Effector memory CD8-positive, alpha-beta T cell (primary cell): ENCODE data around the gene SSH2.

Experiments
- ATAC-seq: fragments of 150-1000 bp; cut with Tn5 transposase; replicated peaks from 2 replicates; pipeline ENCODE4 v1.10.0; 2021; ENCODE audit warnings: mild to moderate bottlenecking, moderate library complexity
- DNase-seq, 3 experiments: peaks; one replicate each; pipeline ENCODE4 v3.0.0; 2021
- H3K27ac Mint-ChIP-seq, 2 donors: one replicate each; pipeline ENCODE4 v1.8.0; 2022; ENCODE audit warnings: mild to moderate bottlenecking in 2 of 2, mixed read lengths in 2 of 2, moderate library complexity in 2 of 2
- H3K27me3 Mint-ChIP-seq, 2 donors: one replicate each; pipeline ENCODE4 v1.8.0; 2022; ENCODE audit warnings: mixed read lengths in 2 of 2
- H3K36me3 Mint-ChIP-seq: one replicate; pipeline ENCODE4 v1.8.0; 2022; ENCODE audit warnings: mild to moderate bottlenecking, moderate library complexity, mixed read lengths; ENCODE audit not compliant: insufficient read depth
- H3K4me1 Mint-ChIP-seq, 2 donors: one replicate each; pipeline ENCODE4 v1.8.0; 2022; ENCODE audit warnings: low read depth in 2 of 2, mixed read lengths in 2 of 2
- H3K4me3 Mint-ChIP-seq, 2 donors: one replicate each; pipeline ENCODE4 v1.8.0; 2022; ENCODE audit warnings: mild to moderate bottlenecking in 2 of 2, mixed read lengths in 2 of 2, moderate library complexity in 2 of 2
- H3K9me3 Mint-ChIP-seq, 2 donors: one replicate each; pipeline ENCODE4 v1.8.0; 2022; ENCODE audit warnings: mixed read lengths in 2 of 2

Gene SSH2

GRCh38 chr17:29623283-29623647 lies 306.8 kb downstream of the SSH2 start:
- peaks cover 10% of the 10 kb centered on the region for H3K36me3 Mint-ChIP-seq
- DNase-seq (no peak), ATAC-seq (no peak)
- H3K27me3 Mint-ChIP-seq = no peaks in the 10 kb centered on the region
- peak overlapping the region; percentile 75 to 77 for H3K4me3 Mint-ChIP-seq
- H3K27ac Mint-ChIP-seq = peak overlapping the region; percentile 38 to 62
- no peaks in the 10 kb centered on the region for H3K9me3 Mint-ChIP-seq
- peaks cover 18 to 20% of the 10 kb centered on the region in 2 donors for H3K4me1 Mint-ChIP-seq

GRCh38 chr17:29622337-29623282 lies 307.4 kb downstream of the SSH2 start, which contains the start of gene CORO6:
Gene CORO6 (minus strand): TSS chr17:29622912. CDS start chr17:29621421, 1,491 bp downstream.
- ATAC-seq = peak; percentile 51
- Mint-ChIP-seq H3K27me3 (no peaks in the 10 kb centered on the region), H3K9me3 (no peaks in the 10 kb centered on the region), H3K4me1 (peaks cover 20 to 23% of the 10 kb centered on the region in 2 donors), H3K36me3 (peaks cover 10% of the 10 kb centered on the region), H3K27ac (peak within 1 kb of the TSS; percentile 38 to 62), H3K4me3 (peak within 1 kb of the TSS; percentile 75 to 77)
- DNase-seq = peak; percentile 46 to 55 (median 50)

GRCh38 chr17:29621751-29622194 lies 308.3 kb downstream of the SSH2 start:
- Mint-ChIP-seq H3K4me3 (peak overlapping the region; percentile 75 to 77), H3K9me3 (no peaks in the 10 kb centered on the region), H3K4me1 (peaks cover 26 to 29% of the 10 kb centered on the region in 2 donors), H3K36me3 (peaks cover 8% of the 10 kb centered on the region), H3K27me3 (no peaks in the 10 kb centered on the region), H3K27ac (peak overlapping the region in 1 of 2 donors; percentile 29)
- DNase-seq (no peak), ATAC-seq (no peak)

GRCh38 chr17:29620779-29621500 lies 309.1 kb downstream of the SSH2 start:
- no peak overlapping the region for H3K27ac Mint-ChIP-seq
- no peak for DNase-seq
- H3K9me3 Mint-ChIP-seq = no peaks in the 10 kb centered on the region
- peaks cover 4% of the 10 kb centered on the region for H3K36me3 Mint-ChIP-seq
- H3K4me3 Mint-ChIP-seq = peak overlapping the region in 1 of 2 donors; percentile 5
- H3K27me3 Mint-ChIP-seq = no peaks in the 10 kb centered on the region
- peaks cover 32 to 36% of the 10 kb centered on the region in 2 donors for H3K4me1 Mint-ChIP-seq
- ATAC-seq = no peak

DNA sequence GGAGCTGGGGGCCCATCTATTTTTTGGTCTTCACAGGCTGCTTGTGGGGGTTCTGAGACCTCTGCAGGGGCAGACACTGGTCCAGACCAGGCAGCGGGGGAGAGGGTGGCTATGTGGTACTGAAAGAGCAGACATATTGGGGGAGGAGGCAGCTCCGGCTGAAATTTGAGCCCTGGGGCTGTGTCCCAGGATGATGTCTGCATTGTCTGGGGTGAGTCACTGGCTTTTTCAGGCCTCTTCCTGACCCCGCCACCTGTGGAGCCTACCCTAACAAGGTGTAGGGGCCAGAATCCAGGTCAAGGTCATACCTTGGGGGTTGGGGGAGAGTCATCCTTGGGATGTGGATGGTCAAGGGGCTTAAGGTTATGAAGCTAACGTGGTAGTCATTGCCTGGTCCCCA lies 309.8 kb downstream of the SSH2 start:
- no peak for DNase-seq
- Mint-ChIP-seq H3K9me3 (no peaks in the 10 kb centered on the region), H3K4me1 (peaks cover 34 to 40% of the 10 kb centered on the region in 2 donors), H3K27ac (no peak overlapping the region), H3K4me3 (no peak overlapping the region), H3K36me3 (peaks cover 4% of the 10 kb centered on the region), H3K27me3 (no peaks in the 10 kb centered on the region)
- ATAC-seq = no peak

GRCh38 chr17:29619251-29619650 lies 310.8 kb downstream of the SSH2 start:
- H3K36me3 Mint-ChIP-seq = peaks cover 6% of the 10 kb centered on the region
- H3K4me3 Mint-ChIP-seq = no peak overlapping the region
- peaks cover 45% of the 10 kb centered on the region in 2 donors for H3K4me1 Mint-ChIP-seq
- no peaks in the 10 kb centered on the region for H3K9me3 Mint-ChIP-seq
- H3K27ac Mint-ChIP-seq = no peak overlapping the region
- H3K27me3 Mint-ChIP-seq = no peaks in the 10 kb centered on the region
- ATAC-seq = no peak
- DNase-seq = no peak

DNA sequence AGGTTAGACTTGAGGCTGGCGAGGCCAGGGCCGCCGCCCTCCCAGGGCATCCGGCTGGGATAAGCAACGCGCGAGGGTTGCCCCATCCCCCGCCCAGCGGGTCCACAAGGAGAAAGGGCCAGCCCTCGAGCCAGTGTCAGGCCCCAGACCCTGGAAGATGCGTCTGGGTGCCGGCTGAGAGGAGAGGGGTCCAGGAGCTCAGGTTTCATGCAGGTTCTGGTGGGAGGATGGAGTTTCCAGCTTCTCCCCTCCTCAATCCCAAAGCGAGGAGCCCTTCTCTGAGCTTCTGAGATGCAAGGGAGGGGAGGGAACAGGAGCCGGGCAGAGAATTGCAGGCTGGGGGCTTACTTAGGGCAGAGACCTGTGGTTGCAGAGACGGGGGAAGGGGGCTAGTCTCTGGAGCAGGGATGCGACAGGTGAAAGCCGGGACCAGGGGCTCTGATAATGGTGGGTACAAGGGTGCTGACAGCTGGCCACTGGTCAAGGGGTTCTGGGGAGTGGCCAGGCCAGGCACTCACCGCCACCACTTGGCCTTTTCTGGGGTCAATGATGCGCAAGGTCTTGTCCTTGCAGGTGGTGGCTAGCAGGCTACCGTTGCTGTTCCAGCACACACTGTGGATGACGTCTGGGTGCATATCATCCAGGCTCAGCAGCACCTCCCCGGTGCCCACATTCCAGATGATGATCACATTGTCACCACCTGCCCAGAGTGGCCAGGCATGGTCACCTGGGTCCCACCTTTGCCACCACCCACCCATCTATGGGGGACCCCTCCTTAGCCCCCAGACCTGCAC lies 311.6 kb downstream of the SSH2 start:
- no peak for ATAC-seq
- no peak for DNase-seq
- Mint-ChIP-seq H3K27ac (peak overlapping the region; percentile 60 to 88), H3K4me1 (peaks cover 46 to 51% of the 10 kb centered on the region in 2 donors), H3K36me3 (peaks cover 6% of the 10 kb centered on the region), H3K27me3 (no peaks in the 10 kb centered on the region), H3K9me3 (no peaks in the 10 kb centered on the region), H3K4me3 (peak overlapping the region; percentile 89 to 92)

DNA sequence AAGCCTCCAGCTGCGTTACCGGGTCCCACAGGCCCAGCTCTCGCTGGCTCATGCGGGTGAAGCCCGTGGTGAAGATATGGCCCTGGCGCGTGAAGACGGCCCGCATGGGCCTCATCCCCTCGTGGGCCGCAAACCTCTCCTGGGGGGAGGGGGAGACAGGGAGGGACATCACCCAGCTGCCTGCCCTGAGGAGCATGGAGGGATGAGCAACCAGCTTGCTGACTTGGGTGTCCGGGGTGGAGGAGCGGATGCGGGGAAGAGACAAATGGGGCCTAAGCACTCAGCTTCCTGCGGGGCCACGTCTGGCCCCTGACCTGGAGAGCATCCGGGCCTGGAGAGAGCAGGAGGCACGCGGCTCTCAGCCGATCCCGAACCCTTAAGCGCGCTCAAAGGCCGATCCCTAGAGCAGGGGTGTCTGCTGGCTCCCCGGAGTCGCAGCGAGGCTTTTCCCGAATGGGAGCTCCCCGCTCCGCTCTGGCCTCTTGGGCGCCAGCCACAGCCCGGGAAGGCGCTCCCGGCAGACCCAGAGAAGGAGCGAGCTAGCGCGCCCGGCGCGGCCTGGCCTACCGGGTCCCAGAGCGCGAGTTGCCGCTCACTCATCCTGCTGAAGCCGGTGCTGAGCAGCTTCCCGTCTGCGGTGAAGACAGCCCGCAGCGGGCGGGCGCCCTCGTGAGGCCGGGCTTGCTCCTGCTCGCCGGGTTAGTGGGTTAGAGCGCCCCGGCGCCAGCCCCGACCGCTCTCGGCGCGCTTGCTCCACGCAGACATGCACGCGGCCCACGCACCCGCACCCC lies 312.4 kb downstream of the SSH2 start:
- Mint-ChIP-seq H3K27ac (peak overlapping the region; percentile 76 to 88), H3K27me3 (no peaks in the 10 kb centered on the region), H3K4me1 (peaks cover 40 to 45% of the 10 kb centered on the region in 2 donors), H3K9me3 (no peaks in the 10 kb centered on the region), H3K4me3 (peak overlapping the region; percentile 89 to 92), H3K36me3 (peaks cover 2% of the 10 kb centered on the region)
- DNase-seq (peak; percentile 88 to 90 (median 89)), ATAC-seq (peak; percentile 54)

GRCh38 chr17:29617125-29617480 lies 312.9 kb downstream of the SSH2 start:
- peaks cover 38 to 42% of the 10 kb centered on the region in 2 donors for H3K4me1 Mint-ChIP-seq
- peak overlapping the region; percentile 89 to 92 for H3K4me3 Mint-ChIP-seq

GRCh38 chr17:29616300-29617048 lies 313.6 kb downstream of the SSH2 start:
- H3K4me3 Mint-ChIP-seq = peak overlapping the region; percentile 89 to 92
- no peaks in the 10 kb centered on the region for H3K27me3 Mint-ChIP-seq
- ATAC-seq = no peak

More at GRCh38 chr17:29617125-29617480, 312.9 kb downstream of the SSH2 start:
- Mint-ChIP-seq H3K36me3 (peaks cover 2% of the 10 kb centered on the region), H3K27ac (peak overlapping the region; percentile 76 to 88), H3K9me3 (no peaks in the 10 kb centered on the region), H3K27me3 (no peaks in the 10 kb centered on the region)
- DNase-seq (peak; percentile 88 to 91 (median 88)), ATAC-seq (peak; percentile 60)

DNA sequence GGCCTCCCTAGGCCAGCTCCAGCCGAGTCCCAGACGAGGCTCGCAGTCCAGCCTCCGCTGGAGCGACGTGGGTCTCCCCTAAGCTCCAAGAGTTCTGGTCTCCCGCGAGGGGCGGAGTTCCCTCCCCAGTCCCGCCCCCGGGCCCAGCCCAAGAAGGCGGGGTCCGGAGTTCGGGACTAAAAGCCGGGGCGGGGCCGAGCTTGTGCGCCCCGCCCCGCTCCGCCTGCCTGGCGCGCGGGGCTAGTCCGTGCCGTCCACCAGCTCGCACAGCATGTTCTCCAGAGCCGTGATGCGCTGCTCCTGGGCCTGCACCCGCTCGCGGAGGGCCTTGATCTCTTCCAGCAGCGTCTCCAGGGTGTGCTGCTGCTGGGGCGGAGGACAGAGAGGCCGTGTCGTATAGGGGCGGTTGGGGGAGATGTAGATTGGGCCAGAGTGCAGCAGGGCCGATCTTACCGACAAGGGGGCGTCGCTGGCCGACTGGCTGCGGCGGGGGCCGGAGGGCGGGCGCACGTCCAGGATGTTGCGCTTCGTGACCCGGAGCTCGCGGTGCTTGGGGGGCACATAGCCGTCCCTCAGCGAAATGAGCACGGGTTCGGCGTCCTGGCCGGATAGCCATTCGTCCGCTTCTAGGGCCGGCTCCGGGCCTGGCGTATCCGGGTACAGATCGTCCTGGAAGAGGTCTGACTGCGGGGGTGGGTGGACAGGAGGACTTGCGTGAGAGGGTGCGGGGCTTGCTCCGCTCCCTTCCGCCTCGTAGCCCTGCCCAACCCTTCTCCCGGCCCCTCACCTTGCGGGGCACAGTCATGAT lies 314.3 kb downstream of the SSH2 start:
- H3K27me3 Mint-ChIP-seq = no peaks in the 10 kb centered on the region
- H3K27ac Mint-ChIP-seq = peak overlapping the region; percentile 65 to 79
- DNase-seq (peak; percentile 81 to 85 (median 84)), ATAC-seq (peak; percentile 59)
- H3K4me3 Mint-ChIP-seq = peak overlapping the region; percentile 89 to 92
- no peaks in the 10 kb centered on the region for H3K9me3 Mint-ChIP-seq
- H3K36me3 Mint-ChIP-seq = peaks cover 2% of the 10 kb centered on the region
- H3K4me1 Mint-ChIP-seq = peaks cover 35 to 39% of the 10 kb centered on the region in 2 donors

More at GRCh38 chr17:29616300-29617048, 313.6 kb downstream of the SSH2 start:
- Mint-ChIP-seq H3K36me3 (peaks cover 2% of the 10 kb centered on the region), H3K27ac (peak overlapping the region; percentile 76 to 88), H3K9me3 (no peaks in the 10 kb centered on the region), H3K4me1 (peaks cover 35 to 39% of the 10 kb centered on the region in 2 donors)
- no peak for DNase-seq
